ENCODE measurements around the gene VSTM2L. TPM values are rescaled to one million over a fixed set of nuclear protein-coding genes. Genes with fewer than 3 reads are reported as not detected.

Gene VSTM2L
- total and polyA plus RNA-seq, 9 of the 15 experiments (the other 6 are each of a cell fraction or from before 2014, with no cell fraction given), result not detected

GRCh38 chr20:37878835-37879599, 23.9 kb upstream of the VSTM2L start:
- ATAC-seq, result no peak
- 30% methylated on average over 12 of the region's 12 CpGs for WGBS (ENCODE audit: insufficient coverage, low coverage, missing lambda C conversion rate)
- no peak for FAIRE-seq
- CTCF ChIA-PET (ENCODE audit: low intra/inter-chr PET ratio), result no interaction called here
- no peaks in the 10 kb centered on the region for H3K36me3 ChIP-seq (ENCODE audit: control insufficient read depth, insufficient read depth, low read length)
- H3K79me2 ChIP-seq (ENCODE audit: control insufficient read depth, insufficient read depth, low read length), result no peaks in the 10 kb centered on the region
- H3K4me2 ChIP-seq (ENCODE audit: insufficient read depth, low read length), result no peak overlapping the region
- H3K9ac ChIP-seq (ENCODE audit: insufficient read depth in 1 of 2, low read depth in 2 of 2, low read length in 2 of 2), result no peak overlapping the region
- no peak overlapping the region for H3K4me3 ChIP-seq
- no peak overlapping the region for H3K27ac ChIP-seq (ENCODE audit: extremely low read depth, low read depth, low read length)
- intact Hi-C loops (cut with micrococcal nuclease), result no loop called here
- DNase-seq (ENCODE audit: extremely low read depth in 1 of 4, low spot score in 3 of 4), result no peak
- POLR2A ChIA-PET, result interaction anchor here (1.5 kb wide), 1 partner anchor 10 kb away, joined by 4 read pairs; no protein-coding TSS in a partner anchor
- H3K27me3 ChIP-seq (ENCODE audit: control insufficient read depth in 2 of 2, insufficient read depth in 2 of 2, low read length in 2 of 2), result peaks cover 27 to 56% of the 10 kb centered on the region in 2 experiments
- TF ChIP-seq MED1 (CRISPR knock-in tag; IDR thresholded peaks at IDR 0.05; ENCODE audit: borderline replicate concordance) (no peak), BRCA1 (IDR thresholded peaks at IDR 0.05) (no peak), BRCA1 (CRISPR knock-in tag; IDR thresholded peaks at IDR 0.05) (no peak), SNAPC5 (CRISPR knock-in tag; IDR thresholded peaks at IDR 0.05) (no peak), HCFC1 (IDR thresholded peaks at IDR 0.05; ENCODE audit: low read depth, low read length) (no peak)
- peaks cover 14% of the 10 kb centered on the region; the same call in 1 of the 2 replicates for H4K20me1 ChIP-seq (replicated peaks; ENCODE audit: control insufficient read depth, insufficient read depth, low read length)
- no peaks in the 10 kb centered on the region for H3K9me1 ChIP-seq (ENCODE audit: control insufficient read depth, insufficient read depth, low read length)
- BruUV-seq (replicated peaks), result no TSS peak
- H3K4me1 ChIP-seq (replicated peaks in 1 of 2; ENCODE audit: control insufficient read depth in 2 of 2, insufficient read depth in 2 of 2, low read length in 2 of 2), result peaks cover 11 to 14% of the 10 kb centered on the region in 2 experiments; a peak in 4 of 5 replicates
- in situ Hi-C loops (cut with MboI), result no loop called here
- H3K9me3 ChIP-seq (replicated peaks; ENCODE audit: control insufficient read depth, insufficient read depth, low read depth, low read length), result no peaks in the 10 kb centered on the region
- H2AFZ ChIP-seq (ENCODE audit: low read depth, low read length), result no peak overlapping the region

All from K562 (cell line).